Measurements from ENCODE around the gene MUC5AC. TPM values are rescaled to one million over a fixed set of nuclear protein-coding genes. Genes with fewer than 3 reads are reported as not detected.

Gene MUC5AC
- total RNA-seq, 4 donors from 2014 or later = not detected

DNA sequence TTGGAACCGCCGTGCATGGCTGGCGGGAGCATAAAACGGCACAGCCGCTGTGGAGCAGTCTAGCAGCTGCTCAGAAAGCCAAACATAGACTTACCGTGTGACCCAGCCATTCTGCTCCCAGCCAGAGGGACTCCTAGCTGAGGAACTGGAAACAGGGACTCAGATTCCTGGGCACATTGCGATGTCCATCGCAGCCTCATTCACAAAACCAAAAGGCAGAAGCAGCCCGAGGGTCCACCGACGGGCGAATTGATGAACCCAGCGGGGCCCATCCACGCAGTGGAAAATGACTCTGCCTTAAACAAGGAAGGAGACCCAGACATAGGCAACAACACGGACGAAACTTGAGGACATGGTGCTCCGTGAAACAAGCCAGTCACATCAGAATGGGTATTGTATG is 59.4 kb downstream of the MUC5AC start:
- DNase-seq = no peak
- Histone ChIP-seq H3K36me3 (no peaks in the 10 kb centered on the region), H3K27me3 (peaks cover 20% of the 10 kb centered on the region), H3K9me3 (peaks cover 0 to 4% of the 10 kb centered on the region in 2 donors), H3K4me1 (peaks cover 0 to 34% (median 31%) of the 10 kb centered on the region in 4 donors), H3K27ac (no peak overlapping the region), H3K4me3 (no peak overlapping the region)
- intact Hi-C loops (cut with DNase I; ENCODE audit: low total_unique reads) = no loop called here
- no peak for TF ChIP-seq POLR2A (IDR thresholded peaks at IDR 0.05)
- TF ChIP-seq CTCF (IDR thresholded peaks at IDR 0.05) = no peak
- TF ChIP-seq POLR2AphosphoS5 (IDR thresholded peaks at IDR 0.05) = no peak
- no peak for TF ChIP-seq EP300 (IDR thresholded peaks at IDR 0.05; ENCODE audit: low read depth)
- in situ Hi-C loops (cut with MboI; ENCODE audit: low pct_ligation_motif_present in 1 of 4, low pct_unique_long_range_greater_than_20kb in 1 of 4, low sequenced_read_pairs in 3 of 4) = loop anchor here in 2 of 4 donors (25.0 kb wide), 1 partner anchor 295 kb away; no protein-coding TSS in a partner anchor
- 90 to 93% methylated on average over 7 to 17 of the region's 17 CpGs for WGBS, 2 donors (ENCODE audit: low coverage in 1 of 2)

DNA sequence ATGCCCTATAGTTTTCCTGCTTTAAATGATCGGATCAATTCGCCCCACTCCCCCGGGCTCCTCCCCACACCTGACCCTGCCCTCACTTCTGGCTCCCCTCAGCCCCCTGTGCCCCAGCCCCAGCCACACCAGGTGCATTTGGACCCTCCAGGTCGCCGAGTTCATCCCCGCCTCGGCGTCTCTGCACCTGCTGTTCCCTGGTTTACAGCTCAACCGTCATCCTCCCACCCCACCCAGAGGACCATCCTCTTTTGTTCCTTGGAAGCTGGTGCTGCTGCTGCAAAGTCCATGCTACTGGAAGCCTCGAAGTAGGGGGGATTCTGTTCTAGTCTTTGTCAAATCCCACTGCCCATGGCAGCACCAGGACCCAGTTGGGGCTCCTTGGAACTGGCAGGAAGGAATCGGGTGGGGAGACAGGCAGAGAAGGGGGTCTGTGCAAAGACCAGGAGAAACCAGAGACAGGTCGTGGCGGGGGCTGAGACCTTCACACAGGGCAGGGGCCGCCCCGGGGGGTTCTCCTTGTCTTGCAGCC is 60.6 kb downstream of the MUC5AC start:
- in situ Hi-C loops (cut with MboI; ENCODE audit: low pct_ligation_motif_present in 1 of 4, low pct_unique_long_range_greater_than_20kb in 1 of 4, low sequenced_read_pairs in 3 of 4) (loop anchor here in 2 of 4 donors (25.0 kb wide), 1 partner anchor 294 kb away; no protein-coding TSS in a partner anchor), intact Hi-C loops (cut with DNase I; ENCODE audit: low total_unique reads) (no loop called here)
- H3K4me1 ChIP-seq = peaks cover 0 to 45% (median 38%) of the 10 kb centered on the region in 4 donors
- peak overlapping the region; percentile 82 to 94 (median 85) for H3K27ac ChIP-seq
- no peaks in the 10 kb centered on the region for H3K36me3 ChIP-seq
- TF ChIP-seq POLR2AphosphoS5 (IDR thresholded peaks at IDR 0.05) = peak; percentile 27 to 60 (median 46)
- peak; percentile 48 for TF ChIP-seq POLR2A (IDR thresholded peaks at IDR 0.05)
- no peak for TF ChIP-seq CTCF (IDR thresholded peaks at IDR 0.05)
- peak; percentile 55 for TF ChIP-seq EP300 (IDR thresholded peaks at IDR 0.05; ENCODE audit: low read depth)
- H3K9me3 ChIP-seq = no peaks in the 10 kb centered on the region
- peak overlapping the region in 1 of 4 donors; percentile 6 for H3K4me3 ChIP-seq
- 41% methylated on average over 4 to 15 of the region's 15 CpGs for WGBS, 2 donors (ENCODE audit: low coverage in 1 of 2)
- peak; percentile 75 for DNase-seq
- peaks cover 25% of the 10 kb centered on the region for H3K27me3 ChIP-seq

GRCh38 chr11:1218788-1219445 is 61.2 kb downstream of the MUC5AC start:
- Histone ChIP-seq H3K4me1 (peaks cover 0 to 51% (median 41%) of the 10 kb centered on the region in 4 donors), H3K36me3 (no peaks in the 10 kb centered on the region), H3K4me3 (peak overlapping the region in 1 of 4 donors; percentile 6), H3K27me3 (peaks cover 31% of the 10 kb centered on the region), H3K9me3 (no peaks in the 10 kb centered on the region), H3K27ac (peak overlapping the region; percentile 82 to 94 (median 85))
- no peak for TF ChIP-seq EP300 (IDR thresholded peaks at IDR 0.05; ENCODE audit: low read depth)
- DNase-seq = peak; percentile 14
- in situ Hi-C loops (cut with MboI; ENCODE audit: low pct_ligation_motif_present in 1 of 4, low pct_unique_long_range_greater_than_20kb in 1 of 4, low sequenced_read_pairs in 3 of 4) (loop anchor here in 2 of 4 donors (25.0 kb wide), 1 partner anchor 293 kb away; no protein-coding TSS in a partner anchor), intact Hi-C loops (cut with DNase I; ENCODE audit: low total_unique reads) (no loop called here)
- 74% methylated on average over 16 of the region's 16 CpGs; no CpG with 5 or more reads in 1 of the 2 donors for WGBS, 2 donors (ENCODE audit: low coverage in 1 of 2)

- Histone ChIP-seq H3K4me3 (peak overlapping the region in 1 of 4 donors; percentile 6), H3K9me3 (no peaks in the 10 kb centered on the region), H3K36me3 (no peaks in the 10 kb centered on the region), H3K4me1 (peaks cover 0 to 51% (median 44%) of the 10 kb centered on the region in 4 donors), H3K27ac (peak overlapping the region; percentile 82 to 94 (median 85)), H3K27me3 (peaks cover 31% of the 10 kb centered on the region)
- in situ Hi-C loops (cut with MboI; ENCODE audit: low pct_ligation_motif_present in 1 of 4, low pct_unique_long_range_greater_than_20kb in 1 of 4, low sequenced_read_pairs in 3 of 4) = loop anchor here in 2 of 4 donors (25.0 kb wide), 1 partner anchor 293 kb away; no protein-coding TSS in a partner anchor
- WGBS, 2 donors (ENCODE audit: low coverage in 1 of 2) = 30% methylated on average over 10 of the region's 10 CpGs; no CpG with 5 or more reads in 1 of the 2 donors
- no peak for DNase-seq
- intact Hi-C loops (cut with DNase I; ENCODE audit: low total_unique reads) = no loop called here
- TF ChIP-seq POLR2AphosphoS5 (IDR thresholded peaks at IDR 0.05) (no peak), POLR2A (IDR thresholded peaks at IDR 0.05) (no peak), CTCF (IDR thresholded peaks at IDR 0.05) (no peak), EP300 (IDR thresholded peaks at IDR 0.05; ENCODE audit: low read depth) (no peak)
These were observed 61.7 kb downstream of the MUC5AC start for GRCh38 chr11:1219446-1219833.

Measured in transverse colon (tissue), 4 donors.